ENCODE measurements around the gene SYT17.
"Not testable (repeated sequence)": the region's sequence is repeated elsewhere in the genome, so short reads cannot be mapped to it uniquely, and the experiment has no call there.

SYT17 gene

DNA sequence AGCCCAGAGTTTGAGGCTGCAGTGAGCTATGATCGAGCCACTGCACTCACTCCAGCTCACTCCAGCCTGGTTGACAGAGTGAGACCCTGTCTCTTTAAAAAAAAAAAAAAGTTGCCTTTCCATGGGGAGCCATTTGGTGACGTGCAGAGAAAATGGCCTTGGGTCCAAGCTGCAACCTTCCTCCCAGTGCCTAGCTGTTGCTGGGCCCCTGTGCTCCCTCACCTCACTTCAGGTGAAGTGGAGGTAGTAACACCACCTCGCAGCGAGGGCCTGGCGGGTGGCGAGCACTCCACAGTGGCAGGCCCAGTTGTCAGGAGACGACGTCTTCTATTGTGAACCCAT is 17.4 kb downstream of the SYT17 start:
- Histone ChIP-seq H3K9me3 (ENCODE audit: control insufficient read depth, insufficient read depth, low read length) (no peaks in the 10 kb centered on the region), H3K9me2 (replicated peaks; ENCODE audit: control insufficient read depth, low read length) (no peaks in the 10 kb centered on the region), H3K27me3 (ENCODE audit: control insufficient read depth, low read length) (no peaks in the 10 kb centered on the region), H3K27ac (ENCODE audit: low read depth, low read length) (no peak overlapping the region), H3K4me3 (ENCODE audit: low read length) (no peak overlapping the region), H4K20me1 (ENCODE audit: control insufficient read depth, insufficient read depth, low read depth, low read length) (no peaks in the 10 kb centered on the region), H3F3A (ENCODE audit: control insufficient read depth, insufficient read depth) (no peaks in the 10 kb centered on the region), H3K36me3 (ENCODE audit: control insufficient read depth, low read length) (no peaks in the 10 kb centered on the region), H3K79me2 (ENCODE audit: control insufficient read depth, low read length) (no peaks in the 10 kb centered on the region), H3K4me1 (ENCODE audit: control insufficient read depth, low read length) (no peaks in the 10 kb centered on the region), H3K4me2 (ENCODE audit: low read length) (no peak overlapping the region)
- TF ChIP-seq EZH2phosphoT487 (IDR thresholded peaks at IDR 0.05; ENCODE audit: borderline replicate concordance, low read length) = no peak
- TF ChIP-seq, protein P1, sequence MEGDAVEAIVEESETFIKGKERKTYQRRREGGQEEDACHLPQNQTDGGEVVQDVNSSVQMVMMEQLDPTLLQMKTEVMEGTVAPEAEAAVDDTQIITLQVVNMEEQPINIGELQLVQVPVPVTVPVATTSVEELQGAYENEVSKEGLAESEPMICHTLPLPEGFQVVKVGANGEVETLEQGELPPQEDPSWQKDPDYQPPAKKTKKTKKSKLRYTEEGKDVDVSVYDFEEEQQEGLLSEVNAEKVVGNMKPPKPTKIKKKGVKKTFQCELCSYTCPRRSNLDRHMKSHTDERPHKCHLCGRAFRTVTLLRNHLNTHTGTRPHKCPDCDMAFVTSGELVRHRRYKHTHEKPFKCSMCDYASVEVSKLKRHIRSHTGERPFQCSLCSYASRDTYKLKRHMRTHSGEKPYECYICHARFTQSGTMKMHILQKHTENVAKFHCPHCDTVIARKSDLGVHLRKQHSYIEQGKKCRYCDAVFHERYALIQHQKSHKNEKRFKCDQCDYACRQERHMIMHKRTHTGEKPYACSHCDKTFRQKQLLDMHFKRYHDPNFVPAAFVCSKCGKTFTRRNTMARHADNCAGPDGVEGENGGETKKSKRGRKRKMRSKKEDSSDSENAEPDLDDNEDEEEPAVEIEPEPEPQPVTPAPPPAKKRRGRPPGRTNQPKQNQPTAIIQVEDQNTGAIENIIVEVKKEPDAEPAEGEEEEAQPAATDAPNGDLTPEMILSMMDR (IDR thresholded peaks at IDR 0.05; ENCODE audit: low read depth, low read length, poor library complexity, severe bottlenecking) = no peak

DNA sequence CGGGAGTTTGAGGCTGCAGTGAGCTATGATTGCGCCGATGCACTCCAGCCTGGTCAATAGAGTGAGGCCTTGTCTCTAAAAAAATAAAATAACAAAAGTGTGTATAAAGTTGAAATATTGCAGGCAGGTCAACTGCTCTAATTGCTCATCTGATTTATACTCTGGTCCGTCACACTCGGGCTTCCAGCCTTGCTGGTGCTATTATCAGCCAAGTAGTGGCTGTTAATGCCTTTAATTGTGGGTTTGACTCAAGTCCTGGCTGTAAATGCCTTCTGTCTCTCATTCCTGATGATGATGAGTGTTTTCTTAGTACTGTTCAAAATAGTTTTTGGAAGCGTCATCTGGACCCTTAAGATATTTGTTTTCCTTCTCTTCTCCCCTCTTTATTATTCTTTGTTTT is 18.4 kb downstream of the SYT17 start:
- Histone ChIP-seq H4K20me1 (ENCODE audit: control insufficient read depth, insufficient read depth, low read depth, low read length) (no peaks in the 10 kb centered on the region), H3K4me3 (ENCODE audit: low read length) (no peak overlapping the region), H3K4me2 (ENCODE audit: low read length) (no peak overlapping the region), H3K27ac (ENCODE audit: low read depth, low read length) (no peak overlapping the region), H3K79me2 (ENCODE audit: control insufficient read depth, low read length) (no peaks in the 10 kb centered on the region), H3K9me2 (replicated peaks; ENCODE audit: control insufficient read depth, low read length) (no peaks in the 10 kb centered on the region), H3K27me3 (ENCODE audit: control insufficient read depth, low read length) (no peaks in the 10 kb centered on the region), H3K4me1 (ENCODE audit: control insufficient read depth, low read length) (no peaks in the 10 kb centered on the region), H3K9me3 (ENCODE audit: control insufficient read depth, insufficient read depth, low read length) (no peaks in the 10 kb centered on the region), H3F3A (ENCODE audit: control insufficient read depth, insufficient read depth) (no peaks in the 10 kb centered on the region), H3K36me3 (ENCODE audit: control insufficient read depth, low read length) (no peaks in the 10 kb centered on the region)
- TF ChIP-seq, protein P1 (IDR thresholded peaks at IDR 0.05; ENCODE audit: low read depth, low read length, poor library complexity, severe bottlenecking) = no peak
- TF ChIP-seq EZH2phosphoT487 (IDR thresholded peaks at IDR 0.05; ENCODE audit: borderline replicate concordance, low read length) = no peak

DNA sequence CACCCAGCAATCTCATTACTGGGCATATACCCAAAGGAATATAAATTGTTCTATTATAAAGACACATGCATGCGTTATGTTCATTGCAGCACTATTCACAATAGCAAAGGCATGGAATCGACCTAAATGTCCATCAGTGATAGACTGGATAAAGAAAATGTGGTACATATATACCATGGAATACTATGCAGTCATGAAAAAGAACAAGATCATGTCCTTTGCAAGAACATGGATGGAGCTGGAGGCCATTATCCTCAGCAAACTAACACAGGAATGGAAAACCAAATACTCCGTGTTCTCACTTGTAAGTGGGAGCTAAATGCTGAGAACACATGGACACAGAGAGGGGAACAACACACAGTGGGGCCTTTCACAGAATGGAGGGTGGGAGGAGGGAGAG is 19.9 kb downstream of the SYT17 start:
- not testable (repeated sequence) for H3F3A ChIP-seq (ENCODE audit: control insufficient read depth, insufficient read depth); H3K9me3 ChIP-seq (ENCODE audit: control insufficient read depth, insufficient read depth, low read length); H3K9me2 ChIP-seq (replicated peaks; ENCODE audit: control insufficient read depth, low read length); H3K27ac ChIP-seq (ENCODE audit: low read depth, low read length); H3K4me3 ChIP-seq (ENCODE audit: low read length); H3K4me2 ChIP-seq (ENCODE audit: low read length); H4K20me1 ChIP-seq (ENCODE audit: control insufficient read depth, insufficient read depth, low read depth, low read length); H3K36me3 ChIP-seq (ENCODE audit: control insufficient read depth, low read length); H3K27me3 ChIP-seq (ENCODE audit: control insufficient read depth, low read length); H3K4me1 ChIP-seq (ENCODE audit: control insufficient read depth, low read length); H3K79me2 ChIP-seq (ENCODE audit: control insufficient read depth, low read length)

GRCh38 chr16:19188406-19188805 is 20.4 kb downstream of the SYT17 start:
- Histone ChIP-seq H3K9me3 (ENCODE audit: control insufficient read depth, insufficient read depth, low read length) (no peaks in the 10 kb centered on the region), H3K27ac (ENCODE audit: low read depth, low read length) (no peak overlapping the region), H4K20me1 (ENCODE audit: control insufficient read depth, insufficient read depth, low read depth, low read length) (no peaks in the 10 kb centered on the region), H3K27me3 (ENCODE audit: control insufficient read depth, low read length) (no peaks in the 10 kb centered on the region), H3K4me1 (ENCODE audit: control insufficient read depth, low read length) (no peaks in the 10 kb centered on the region), H3K4me2 (ENCODE audit: low read length) (no peak overlapping the region), H3K9me2 (replicated peaks; ENCODE audit: control insufficient read depth, low read length) (no peaks in the 10 kb centered on the region), H3K36me3 (ENCODE audit: control insufficient read depth, low read length) (no peaks in the 10 kb centered on the region), H3F3A (ENCODE audit: control insufficient read depth, insufficient read depth) (no peaks in the 10 kb centered on the region), H3K4me3 (ENCODE audit: low read length) (no peak overlapping the region), H3K79me2 (ENCODE audit: control insufficient read depth, low read length) (no peaks in the 10 kb centered on the region)
- TF ChIP-seq, protein P1 (IDR thresholded peaks at IDR 0.05; ENCODE audit: low read depth, low read length, poor library complexity, severe bottlenecking) = no peak
- TF ChIP-seq EZH2phosphoT487 (IDR thresholded peaks at IDR 0.05; ENCODE audit: borderline replicate concordance, low read length) = no peak

Data from DOHH2 (cell line).